ENCODE measurements around the gene KLK7.

KLK7 gene

GRCh38 chr19:50944795-50945194 is 38.9 kb downstream of the KLK7 start:
- TF ChIP-seq REST (IDR thresholded peaks at IDR 0.05; ENCODE audit: insufficient read depth in 1 of 2, low read depth in 2 of 2, low read length in 2 of 2) (no peak), TAF1 (IDR thresholded peaks at IDR 0.05; ENCODE audit: borderline replicate concordance, insufficient read depth, low read length) (no peak), POLR2AphosphoS5 (IDR thresholded peaks at IDR 0.05; ENCODE audit: low read depth, low read length) (no peak), SIN3A (IDR thresholded peaks at IDR 0.05; ENCODE audit: borderline replicate concordance, insufficient read depth, low read length) (no peak), FOXP2 (optimal IDR thresholded peaks at IDR 0.05; ENCODE audit: borderline replicate concordance, extremely low read depth, extremely low read length, insufficient read depth) (no peak)

GRCh38 chr19:50943074-50943828 is 40.5 kb downstream of the KLK7 start:
- no peak for TF ChIP-seq TAF1 (IDR thresholded peaks at IDR 0.05; ENCODE audit: borderline replicate concordance, insufficient read depth, low read length)
- no peak for TF ChIP-seq FOXP2 (optimal IDR thresholded peaks at IDR 0.05; ENCODE audit: borderline replicate concordance, extremely low read depth, extremely low read length, insufficient read depth)
- no peak for TF ChIP-seq POLR2AphosphoS5 (IDR thresholded peaks at IDR 0.05; ENCODE audit: low read depth, low read length)
- TF ChIP-seq SIN3A (IDR thresholded peaks at IDR 0.05; ENCODE audit: borderline replicate concordance, insufficient read depth, low read length) = no peak
- TF ChIP-seq REST (IDR thresholded peaks at IDR 0.05; ENCODE audit: insufficient read depth in 1 of 2, low read depth in 2 of 2, low read length in 2 of 2) = no peak

- no peak for TF ChIP-seq SIN3A (IDR thresholded peaks at IDR 0.05; ENCODE audit: borderline replicate concordance, insufficient read depth, low read length)
- no peak for TF ChIP-seq TAF1 (IDR thresholded peaks at IDR 0.05; ENCODE audit: borderline replicate concordance, insufficient read depth, low read length)
- TF ChIP-seq FOXP2 (optimal IDR thresholded peaks at IDR 0.05; ENCODE audit: borderline replicate concordance, extremely low read depth, extremely low read length, insufficient read depth) = no peak
- no peak for TF ChIP-seq REST (IDR thresholded peaks at IDR 0.05; ENCODE audit: insufficient read depth in 1 of 2, low read depth in 2 of 2, low read length in 2 of 2)
- no peak for TF ChIP-seq POLR2AphosphoS5 (IDR thresholded peaks at IDR 0.05; ENCODE audit: low read depth, low read length)
Measured at GRCh38 chr19:50939596-50939995, 44.1 kb downstream of the KLK7 start.

- no peak for TF ChIP-seq TAF1 (IDR thresholded peaks at IDR 0.05; ENCODE audit: borderline replicate concordance, insufficient read depth, low read length)
- TF ChIP-seq SIN3A (IDR thresholded peaks at IDR 0.05; ENCODE audit: borderline replicate concordance, insufficient read depth, low read length) = no peak
- no peak for TF ChIP-seq FOXP2 (optimal IDR thresholded peaks at IDR 0.05; ENCODE audit: borderline replicate concordance, extremely low read depth, extremely low read length, insufficient read depth)
- TF ChIP-seq REST (IDR thresholded peaks at IDR 0.05; ENCODE audit: insufficient read depth in 1 of 2, low read depth in 2 of 2, low read length in 2 of 2) = no peak
- TF ChIP-seq POLR2AphosphoS5 (IDR thresholded peaks at IDR 0.05; ENCODE audit: low read depth, low read length) = no peak
Measured at GRCh38 chr19:50933640-50934039, 50.1 kb downstream of the KLK7 start.
